B cell (primary cell): ENCODE data around the gene CREBBP. TPM values are rescaled to one million over a fixed set of nuclear protein-coding genes. Genes with fewer than 3 reads are reported as not detected.

Experiments
- ATAC-seq: fragments of 200-7000 bp; cut with Tn5 transposase; one replicate; pipeline ENCODE4 v1.10.0; 2021; ENCODE audit warnings: low read depth, mild to moderate bottlenecking, moderate number of reproducible peaks, moderate library complexity
- CTCF ChIA-PET: fragments of 350-600 bp; sonication (Branson Sonifier 250); formaldehyde crosslinking; loops from one replicate; lab custom pipeline; 2021; ENCODE audit warnings: antibody characterized with exemption, inconsistent platforms; lab: Charles Lee
- POLR2A ChIA-PET: fragments of 350-600 bp; sonication (Branson Sonifier 250); formaldehyde crosslinking; loops from one replicate; lab custom pipeline; 2021; ENCODE audit warnings: antibody characterized with exemption; lab: Charles Lee
- DNase-seq: peaks from one replicate; pipeline ENCODE4 v3.0.0; 2013
- H2AFZ ChIP-seq: 2 replicates; pipeline ENCODE4 v1.6.1; 2012; ENCODE audit warnings: mild to moderate bottlenecking, low read depth, low read length; ENCODE audit not compliant: insufficient read depth, poor library complexity, severe bottlenecking
- H3K27ac ChIP-seq, 2 donors: 1 replicate in 1 of 2; 2 replicates in 1 of 2; pipeline ENCODE4 v1.5.1; 2012 to 2013; ENCODE audit warnings: low read length in 2 of 2, mild to moderate bottlenecking in 2 of 2, moderate library complexity in 1 of 2
- H3K27me3 ChIP-seq, 4 experiments: fragments of 200-600 bp in 1 of 4; sonication (generic) in 1 of 4; replicated peaks in 1 of 4; 1 replicate in 2 of 4; 2 replicates in 2 of 4; pipeline versions ENCODE4 v1.6.1 to v1.7.0; 2013 to 2016; ENCODE audit warnings: low read length in 3 of 4, mild to moderate bottlenecking in 2 of 4, mixed read lengths in 1 of 4, moderate library complexity in 1 of 4; ENCODE audit not compliant: insufficient read depth in 4 of 4, control insufficient read depth in 3 of 4; ENCODE audit errors: control extremely low read depth in 1 of 4
- H3K36me3 ChIP-seq, 2 experiments: replicated peaks in 1 of 2; 1 replicate in 1 of 2; 2 replicates in 1 of 2; pipeline versions ENCODE4 v1.6.1 to v1.7.1; 2013; ENCODE audit warnings: low read length in 1 of 2; ENCODE audit not compliant: insufficient read depth in 2 of 2, control insufficient read depth in 1 of 2; ENCODE audit errors: control extremely low read depth in 1 of 2, extremely low read depth in 1 of 2
- H3K4me1 ChIP-seq, 2 donors: fragments of 200-600 bp in 1 of 2; sonication (generic) in 1 of 2; 1 replicate in 1 of 2; 2 replicates in 1 of 2; pipeline versions ENCODE4 v1.5.1 to v1.6.1; 2013 to 2017; ENCODE audit warnings: low read length in 2 of 2; ENCODE audit not compliant: control insufficient read depth in 2 of 2, insufficient read depth in 2 of 2
- H3K4me2 ChIP-seq: replicated peaks from 2 replicates; pipeline ENCODE3; 2012; ENCODE audit warnings: mild to moderate bottlenecking, low read depth, low read length; ENCODE audit not compliant: poor library complexity, severe bottlenecking
- H3K4me3 ChIP-seq, 5 experiments: fragments of 200-600 bp in 1 of 5; sonication (generic) in 1 of 5; 1 replicate in 3 of 5; 2 replicates in 2 of 5; pipeline versions ENCODE4 v1.5.1 to v1.7.0; 2011 to 2016; ENCODE audit warnings: low read length in 4 of 5, mild to moderate bottlenecking in 4 of 5, low read depth in 2 of 5, control low read depth in 1 of 5, moderate library complexity in 1 of 5; ENCODE audit not compliant: insufficient read depth in 1 of 5; ENCODE audit errors: control extremely low read depth in 1 of 5, extremely low read depth in 1 of 5
- H3K79me2 ChIP-seq: fragments of 200-600 bp; sonication (generic); one replicate; pipeline ENCODE4 v1.6.0; 2016; ENCODE audit warnings: low read length; ENCODE audit not compliant: control insufficient read depth, insufficient read depth
- H3K9ac ChIP-seq: fragments of 200-600 bp; sonication (generic); 2 replicates; pipeline ENCODE4 v1.6.1; 2017; ENCODE audit warnings: mild to moderate bottlenecking, low read length, moderate library complexity
- H3K9me3 ChIP-seq, 3 donors: one replicate each; pipeline versions ENCODE4 v1.6.1 to v1.7.1; 2013; ENCODE audit warnings: low read length in 2 of 3; ENCODE audit not compliant: control insufficient read depth in 2 of 3, insufficient read depth in 1 of 3; ENCODE audit errors: control extremely low read depth in 1 of 3
- H4K20me1 ChIP-seq: 2 replicates; pipeline ENCODE4 v1.6.0; 2012; ENCODE audit warnings: mild to moderate bottlenecking, low read length; ENCODE audit not compliant: insufficient read depth, control insufficient read depth, poor library complexity, severe bottlenecking
- H3K27ac Mint-ChIP-seq: one replicate; pipeline ENCODE4 v1.8.0; 2021; ENCODE audit warnings: mixed read lengths
- H3K27me3 Mint-ChIP-seq: one replicate; pipeline ENCODE4 v1.8.0; 2021; ENCODE audit warnings: mixed read lengths
- H3K4me1 Mint-ChIP-seq: one replicate; pipeline ENCODE4 v1.8.0; 2021; ENCODE audit warnings: mixed read lengths
- H3K4me3 Mint-ChIP-seq: one replicate; pipeline ENCODE4 v1.8.0; 2021; ENCODE audit warnings: mixed read lengths
- H3K9me3 Mint-ChIP-seq: one replicate; pipeline ENCODE4 v1.8.0; 2022; ENCODE audit warnings: mixed read lengths; ENCODE audit not compliant: insufficient read depth
- EZH2 ChIP-seq: IDR thresholded peaks from 2 replicates; pipeline ENCODE4 v1.6.1; 2012; ENCODE audit warnings: borderline replicate concordance, low read depth, mild to moderate bottlenecking, moderate library complexity, low read length; ENCODE audit not compliant: insufficient read depth, poor library complexity, severe bottlenecking
- WGBS: methylation state at CpG from one replicate; pipeline ENCODE4 v1.1.5; 2013; ENCODE audit warnings: missing lambda C conversion rate; ENCODE audit not compliant: insufficient coverage; 5-methylcytosine and 5-hydroxymethylcytosine counted together
- intact Hi-C: fragments of 100-400 bp; cut with micrococcal nuclease; formaldehyde crosslinking; loops from one replicate; pipeline ENCODE4 v1.10.0; 2022
- polyA plus RNA-seq: library from polyadenylated mRNA; depleted of rRNA; stranded (reverse); fragments of >200 nt; gene quantifications from 2 replicates; pipeline ENCODE4 v1.2.3, GENCODE V29; 2012
- total RNA-seq, 2 donors: library from RNA; stranded (reverse); fragments of 120-200 nt in 1 of 2; gene quantifications; 1 replicate in 1 of 2; 2 replicates in 1 of 2; pipeline versions ENCODE4 v1.2.3 to v1.2.4, GENCODE V29; 2013 to 2022
- TF ChIP-seq, protein P1 (sequence below): fragments of 200-600 bp; IDR thresholded peaks from one replicate; pipeline ENCODE4 v1.8.0; 2022; ENCODE audit warnings: antibody characterized with exemption, mild to moderate bottlenecking

CREBBP gene
- total and polyA plus RNA-seq, 2 donors (not counting 1 experiment from before 2014, with no cell fraction given) = 27.6 to 206 TPM

GRCh38 chr16:3792472-3793012 lies 88.0 kb downstream of the CREBBP start:
- no peak overlapping the region for H3K9ac ChIP-seq
- H3K4me1 ChIP-seq = peaks cover 27 to 32% of the 10 kb centered on the region in 2 donors
- H3K9me3 ChIP-seq = no peaks in the 10 kb centered on the region
- peaks cover 100% of the 10 kb centered on the region for H3K79me2 ChIP-seq
- H3K4me3 ChIP-seq = no peak overlapping the region
- ATAC-seq = no peak
- H4K20me1 ChIP-seq = peaks cover 94% of the 10 kb centered on the region
- TF ChIP-seq EZH2 = no peak
- TF ChIP-seq, protein P1, sequence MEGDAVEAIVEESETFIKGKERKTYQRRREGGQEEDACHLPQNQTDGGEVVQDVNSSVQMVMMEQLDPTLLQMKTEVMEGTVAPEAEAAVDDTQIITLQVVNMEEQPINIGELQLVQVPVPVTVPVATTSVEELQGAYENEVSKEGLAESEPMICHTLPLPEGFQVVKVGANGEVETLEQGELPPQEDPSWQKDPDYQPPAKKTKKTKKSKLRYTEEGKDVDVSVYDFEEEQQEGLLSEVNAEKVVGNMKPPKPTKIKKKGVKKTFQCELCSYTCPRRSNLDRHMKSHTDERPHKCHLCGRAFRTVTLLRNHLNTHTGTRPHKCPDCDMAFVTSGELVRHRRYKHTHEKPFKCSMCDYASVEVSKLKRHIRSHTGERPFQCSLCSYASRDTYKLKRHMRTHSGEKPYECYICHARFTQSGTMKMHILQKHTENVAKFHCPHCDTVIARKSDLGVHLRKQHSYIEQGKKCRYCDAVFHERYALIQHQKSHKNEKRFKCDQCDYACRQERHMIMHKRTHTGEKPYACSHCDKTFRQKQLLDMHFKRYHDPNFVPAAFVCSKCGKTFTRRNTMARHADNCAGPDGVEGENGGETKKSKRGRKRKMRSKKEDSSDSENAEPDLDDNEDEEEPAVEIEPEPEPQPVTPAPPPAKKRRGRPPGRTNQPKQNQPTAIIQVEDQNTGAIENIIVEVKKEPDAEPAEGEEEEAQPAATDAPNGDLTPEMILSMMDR = no peak
- POLR2A ChIA-PET = no interaction called here
- no peak overlapping the region for H2AFZ ChIP-seq
- no peak for DNase-seq
- Mint-ChIP-seq H3K4me3 (no peak overlapping the region), H3K9me3 (no peaks in the 10 kb centered on the region), H3K27me3 (no peaks in the 10 kb centered on the region), H3K27ac (no peak overlapping the region), H3K4me1 (peaks cover 56% of the 10 kb centered on the region)
- WGBS = 96% methylated on average over 5 of the region's 12 CpGs
- H3K27ac ChIP-seq = no peak overlapping the region
- intact Hi-C loops = no loop called here
- peaks cover 3 to 44% of the 10 kb centered on the region in 2 experiments for H3K36me3 ChIP-seq
- no peaks in the 10 kb centered on the region for H3K27me3 ChIP-seq
- CTCF ChIA-PET = no interaction called here
- no peak overlapping the region for H3K4me2 ChIP-seq

DNA sequence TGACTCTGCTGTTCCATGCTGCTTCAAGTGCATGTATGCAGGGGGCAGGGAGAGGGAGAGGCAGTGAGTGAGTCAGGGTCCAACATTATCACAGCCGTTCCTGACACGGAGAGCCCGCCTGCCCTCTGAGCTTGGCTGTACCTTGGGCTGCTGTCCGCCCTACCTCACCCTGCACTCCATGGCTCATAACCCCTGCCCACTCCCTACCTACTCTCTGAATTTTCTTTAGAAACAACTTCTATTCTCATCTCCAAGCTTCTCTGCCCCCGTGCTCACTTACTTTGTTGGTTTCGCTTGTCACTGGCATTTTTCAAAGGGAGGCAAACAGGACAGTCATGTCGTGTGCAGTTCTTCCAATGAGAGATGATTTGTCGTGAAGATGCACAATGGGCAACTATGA lies 88.8 kb downstream of the CREBBP start:
- 98% methylated on average over 7 of the region's 8 CpGs for WGBS
- H3K4me2 ChIP-seq = no peak overlapping the region
- Mint-ChIP-seq H3K4me3 (no peak overlapping the region), H3K27ac (no peak overlapping the region), H3K9me3 (no peaks in the 10 kb centered on the region), H3K27me3 (no peaks in the 10 kb centered on the region), H3K4me1 (peaks cover 52% of the 10 kb centered on the region)
- no peaks in the 10 kb centered on the region for H3K9me3 ChIP-seq
- ChIA-PET POLR2A (no interaction called here), CTCF (no interaction called here)
- H3K4me1 ChIP-seq = peaks cover 20 to 24% of the 10 kb centered on the region in 2 donors
- H3K4me3 ChIP-seq = no peak overlapping the region
- H2AFZ ChIP-seq = no peak overlapping the region
- no peak for ATAC-seq
- H3K79me2 ChIP-seq = peaks cover 100% of the 10 kb centered on the region
- H4K20me1 ChIP-seq = peaks cover 95% of the 10 kb centered on the region
- intact Hi-C loops = no loop called here
- H3K27me3 ChIP-seq = no peaks in the 10 kb centered on the region
- H3K36me3 ChIP-seq = peaks cover 3 to 52% of the 10 kb centered on the region in 2 experiments
- no peak overlapping the region for H3K27ac ChIP-seq
- TF ChIP-seq, protein P1 = no peak
- no peak for TF ChIP-seq EZH2
- H3K9ac ChIP-seq = no peak overlapping the region
- no peak for DNase-seq
